Bronchial epithelial cell (primary cell): ENCODE data around the gene FOXC1. TPM values are rescaled to one million over a fixed set of nuclear protein-coding genes. Genes with fewer than 3 reads are reported as not detected.

Experiments used
- DNase-seq: peaks from one replicate; pipeline ENCODE4 v3.0.0-alpha.2; 2010; ENCODE audit warnings: low read depth
- FAIRE-seq: peaks from 2 replicates; lab custom pipeline; 2011; peaks lifted over from hg19 to GRCh38; lab: Jason Lieb, UNC
- H3K27me3 ChIP-seq: 2 replicates; pipeline ENCODE4 v1.5.1; 2011; ENCODE audit warnings: low read length; ENCODE audit not compliant: control insufficient read depth, insufficient read depth
- H3K36me3 ChIP-seq: 2 replicates; pipeline ENCODE4 v1.5.1; 2011; ENCODE audit warnings: low read length; ENCODE audit not compliant: control insufficient read depth, insufficient read depth
- H3K4me3 ChIP-seq: 2 replicates; pipeline ENCODE4 v1.5.1; 2011; ENCODE audit warnings: mild to moderate bottlenecking, low read depth, low read length, control low read depth
- CTCF ChIP-seq: IDR thresholded peaks from 2 replicates; pipeline ENCODE4 v1.5.1; 2011; ENCODE audit warnings: mild to moderate bottlenecking, moderate library complexity, low read length, control low read depth, inconsistent platforms; ENCODE audit not compliant: insufficient read depth, severe bottlenecking
- total RNA-seq: library from RNA; depleted of rRNA; stranded (reverse); fragments of >200 nt; gene quantifications from 2 replicates; pipeline ENCODE4 v1.2.1, GENCODE V29; 2014

FOXC1 gene
- total RNA-seq, 1 donor from 2014 or later, result 3.7 TPM

DNA sequence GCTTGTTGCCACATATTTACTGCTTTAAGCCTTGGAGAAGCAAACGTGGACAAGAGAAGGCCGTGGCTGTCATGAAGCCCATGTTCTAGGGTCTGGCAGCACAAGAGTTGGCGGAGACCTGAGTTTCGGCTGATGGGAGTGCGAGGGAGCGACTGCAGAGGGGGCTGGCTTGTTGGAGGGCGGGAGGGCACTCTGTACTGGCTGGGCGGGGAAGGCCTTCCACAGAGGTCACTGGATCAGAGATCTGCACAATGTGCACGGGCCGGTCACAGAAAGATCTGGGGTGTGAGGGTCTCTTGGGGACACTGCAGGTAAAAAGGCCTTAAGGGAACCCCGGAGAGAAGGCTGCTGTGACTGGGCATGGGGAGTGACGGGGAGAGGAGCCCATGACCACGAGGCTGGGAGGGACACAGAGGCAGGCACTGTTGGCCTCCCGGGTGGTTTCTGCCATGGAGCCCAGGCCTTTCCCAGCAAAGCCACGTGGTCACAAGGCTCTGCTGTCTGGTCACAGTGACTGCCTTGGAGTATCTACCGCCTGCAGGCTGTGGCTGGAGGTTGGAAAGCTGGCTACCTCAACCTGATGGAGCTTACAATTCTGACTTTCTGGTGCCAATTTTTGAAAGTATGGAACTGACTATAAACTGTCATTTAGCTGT lies 23.8 kb downstream of the FOXC1 start:
- TF ChIP-seq CTCF, result no peak
- DNase-seq, result no peak
- no peak for FAIRE-seq
- no peaks in the 10 kb centered on the region for H3K36me3 ChIP-seq
- H3K4me3 ChIP-seq, result no peak overlapping the region
- H3K27me3 ChIP-seq, result no peaks in the 10 kb centered on the region

DNA sequence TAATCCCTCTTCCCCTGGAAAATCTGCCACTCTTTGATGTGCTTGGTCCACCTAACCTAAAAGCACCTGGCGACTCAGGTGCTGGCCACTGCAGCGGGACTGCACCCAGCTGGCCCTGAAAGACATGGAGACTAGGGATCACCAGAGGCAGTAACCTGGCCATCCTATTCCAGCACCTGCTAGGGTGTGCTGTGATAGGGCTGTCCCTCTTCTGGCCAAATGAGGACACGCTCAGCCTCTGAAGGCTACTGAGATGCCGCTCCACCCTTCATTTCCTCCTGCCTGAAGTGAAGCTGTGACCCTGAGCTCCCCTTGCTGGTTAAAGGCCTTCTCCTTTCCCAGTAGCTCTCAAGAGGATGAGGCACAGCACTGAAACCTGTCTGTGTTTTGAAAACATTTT lies 24.4 kb downstream of the FOXC1 start:
- FAIRE-seq, result no peak
- Histone ChIP-seq H3K27me3 (no peaks in the 10 kb centered on the region), H3K36me3 (no peaks in the 10 kb centered on the region), H3K4me3 (no peak overlapping the region)
- no peak for DNase-seq
- TF ChIP-seq CTCF, result no peak

- FAIRE-seq (no peak), DNase-seq (no peak)
- no peaks in the 10 kb centered on the region for H3K27me3 ChIP-seq
- no peak for TF ChIP-seq CTCF
- H3K36me3 ChIP-seq, result no peaks in the 10 kb centered on the region
- no peak overlapping the region for H3K4me3 ChIP-seq
These were observed 25.7 kb downstream of the FOXC1 start for GRCh38 chr6:1635305-1636010.

DNA sequence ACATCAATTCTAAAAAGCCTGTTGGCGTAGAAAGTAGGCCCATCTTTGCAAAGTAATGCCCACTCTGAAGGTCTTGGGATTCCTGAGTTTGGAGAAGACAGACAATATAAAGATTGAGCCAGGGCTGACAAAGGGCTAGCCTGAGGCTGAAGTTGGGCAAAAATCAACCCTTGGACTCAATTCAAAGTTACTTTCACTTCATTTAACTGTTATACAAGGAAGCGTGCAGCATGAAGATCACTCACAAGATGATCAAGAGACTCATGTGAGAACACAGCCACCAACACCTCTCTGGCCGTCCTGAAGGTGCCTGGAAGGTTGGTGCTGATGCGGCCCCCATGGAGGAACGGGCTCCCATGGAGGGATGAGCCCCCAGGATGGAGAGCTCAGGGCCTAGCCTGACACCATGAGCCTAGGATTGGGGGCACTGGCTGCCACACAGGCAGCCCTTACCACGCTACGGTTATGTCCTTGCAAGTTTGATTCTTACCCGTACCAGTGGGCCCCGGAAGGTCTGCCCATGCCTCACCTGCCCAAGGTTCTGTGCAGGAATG lies 26.6 kb downstream of the FOXC1 start:
- no peak for DNase-seq
- TF ChIP-seq CTCF, result no peak
- Histone ChIP-seq H3K36me3 (no peaks in the 10 kb centered on the region), H3K4me3 (no peak overlapping the region), H3K27me3 (no peaks in the 10 kb centered on the region)
- FAIRE-seq, result no peak

DNA sequence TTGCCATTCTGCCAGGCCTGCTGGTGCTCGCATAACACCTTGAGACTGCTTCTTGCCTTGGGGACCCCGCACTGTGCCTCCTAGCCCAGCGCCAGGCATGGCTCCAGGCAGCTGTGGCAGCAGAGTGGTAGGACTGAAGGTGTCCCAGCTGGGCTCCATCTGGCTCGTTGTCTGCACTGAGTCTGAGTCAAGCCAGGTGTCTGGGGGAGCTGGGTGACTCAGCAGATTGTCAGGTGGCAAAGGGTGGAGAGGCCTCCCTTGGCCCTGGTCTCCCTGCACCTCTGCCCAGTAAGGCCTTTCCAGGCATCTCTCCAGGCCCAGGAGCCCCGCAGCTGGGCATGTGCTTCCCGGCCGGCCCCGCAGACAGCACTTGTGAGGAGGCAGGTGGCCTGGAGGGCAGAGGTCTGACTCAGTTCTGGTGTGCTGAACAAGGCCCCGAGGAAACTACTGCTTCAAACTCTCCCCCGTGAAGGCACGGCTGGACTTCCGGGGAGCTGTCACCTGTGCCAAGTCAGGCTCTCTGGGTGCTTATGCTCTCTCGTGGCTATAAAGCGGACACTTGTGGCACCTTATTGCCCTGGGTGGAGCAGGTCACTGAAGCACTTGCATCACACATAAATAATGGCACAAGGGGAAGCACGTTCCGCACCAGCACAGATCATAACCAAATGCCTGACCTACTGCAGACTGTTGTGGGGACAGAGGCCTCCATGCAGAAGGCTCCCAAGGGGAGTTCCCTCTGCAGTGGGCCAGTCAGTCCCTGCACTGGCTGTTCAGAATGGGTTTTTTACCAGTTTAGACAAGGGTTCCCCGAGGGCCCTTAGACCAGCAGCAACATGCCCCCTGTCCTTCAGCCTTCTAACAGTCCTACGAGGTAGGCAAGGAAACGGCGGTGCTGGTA lies 27.5 kb downstream of the FOXC1 start:
- Histone ChIP-seq H3K36me3 (no peaks in the 10 kb centered on the region), H3K27me3 (no peaks in the 10 kb centered on the region), H3K4me3 (no peak overlapping the region)
- FAIRE-seq (peak; percentile 89), DNase-seq (peak; percentile 80)
- TF ChIP-seq CTCF, result no peak
